ENCODE measurements around the gene NUDT3.
"Not testable (repeated sequence)": the region's sequence is repeated elsewhere in the genome, so short reads cannot be mapped to it uniquely, and the experiment has no call there.

The NUDT3 gene

DNA sequence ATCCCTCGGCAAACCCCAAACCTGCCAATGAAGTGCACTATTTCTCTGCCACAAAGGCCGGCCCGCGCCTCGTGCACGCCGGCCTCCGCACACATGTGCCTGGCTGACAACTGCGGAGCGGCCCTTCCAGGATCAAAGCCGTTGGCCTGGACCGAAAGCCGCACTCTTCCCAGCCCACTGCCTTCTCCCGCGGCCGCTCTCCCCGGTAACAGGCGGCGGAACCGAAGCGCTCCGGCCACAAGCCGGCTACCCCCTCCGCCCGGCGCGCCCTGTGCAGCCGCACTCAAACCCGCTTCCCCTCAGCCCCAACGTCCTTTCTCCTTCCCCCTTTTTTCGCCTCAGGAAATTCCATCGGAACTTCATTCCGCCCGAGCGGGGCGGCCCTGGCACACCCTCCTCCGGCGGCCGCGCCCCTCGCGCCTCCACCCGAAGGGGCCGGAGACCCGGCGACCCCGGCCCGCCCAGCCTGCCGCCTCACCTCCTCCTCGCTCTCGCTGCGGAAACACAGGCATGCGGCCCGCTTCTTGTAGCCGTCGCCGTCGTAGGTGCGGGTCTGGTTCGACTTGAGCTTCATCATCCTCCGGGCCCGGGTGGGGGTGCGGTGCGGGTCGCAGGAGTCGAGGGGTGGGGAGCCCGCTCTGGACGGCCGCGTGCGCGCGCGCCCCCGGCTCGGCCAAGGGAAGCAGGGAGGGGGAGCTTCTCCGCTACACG is 528 bp downstream of the NUDT3 start:
- no peak for FAIRE-seq

DNA sequence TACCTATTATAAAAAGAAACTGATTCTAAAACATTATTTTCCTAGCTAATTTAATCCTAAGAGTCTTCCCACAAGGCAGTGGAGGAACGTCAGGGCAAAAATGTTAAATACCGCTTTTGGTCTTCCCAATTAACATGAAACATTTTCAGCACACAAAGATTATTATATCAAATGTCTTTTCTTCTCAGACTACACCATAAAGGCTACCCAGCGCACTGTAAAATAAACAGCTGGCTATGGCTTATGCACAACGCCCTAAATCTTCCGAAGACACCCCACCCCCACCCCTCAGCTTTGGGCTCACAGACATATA is 1.0 kb downstream of the NUDT3 start:
- FAIRE-seq: no peak

DNA sequence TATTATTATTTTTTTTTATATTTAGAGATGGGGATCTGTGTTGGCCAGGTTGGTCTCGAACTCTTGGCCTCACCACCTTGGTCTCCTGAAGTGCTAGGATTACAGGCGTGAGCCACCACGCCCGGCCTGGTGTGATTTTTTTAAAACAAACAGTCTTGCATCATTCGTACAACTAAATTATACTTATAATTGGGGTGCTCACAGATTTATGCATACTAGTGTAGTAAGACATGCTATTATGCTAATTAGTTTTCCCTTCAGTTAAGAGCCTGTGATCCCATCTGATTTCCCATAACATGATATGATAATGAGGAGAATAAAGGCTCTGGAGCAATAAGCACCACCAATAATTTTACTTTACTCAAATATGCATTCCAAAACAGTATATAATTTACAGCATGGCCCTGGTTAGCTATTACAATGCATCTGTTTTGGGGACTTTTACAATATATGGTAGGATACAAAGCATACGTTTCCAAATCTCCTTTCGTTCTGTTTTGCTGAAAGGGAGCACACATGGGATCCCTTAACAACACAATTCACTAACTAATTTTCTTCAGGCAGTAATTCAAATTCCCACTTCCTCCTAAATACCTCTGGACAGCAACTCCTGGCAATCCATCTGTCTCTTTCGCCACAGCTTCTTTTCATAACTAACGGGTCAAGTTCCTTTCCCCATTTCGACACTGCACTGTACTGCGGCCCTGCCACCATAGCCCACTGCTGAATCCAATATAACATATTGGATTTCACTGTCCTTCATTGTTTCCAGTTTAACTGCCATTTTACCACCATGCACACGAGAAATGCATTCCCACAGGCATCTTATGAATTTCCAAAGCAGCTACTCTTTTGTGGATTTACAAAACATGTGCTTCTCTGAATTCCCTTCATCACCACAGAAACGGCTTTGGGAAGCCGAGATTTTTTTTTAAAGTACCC is 1.7 kb downstream of the NUDT3 start:
- FAIRE-seq: no peak

DNA sequence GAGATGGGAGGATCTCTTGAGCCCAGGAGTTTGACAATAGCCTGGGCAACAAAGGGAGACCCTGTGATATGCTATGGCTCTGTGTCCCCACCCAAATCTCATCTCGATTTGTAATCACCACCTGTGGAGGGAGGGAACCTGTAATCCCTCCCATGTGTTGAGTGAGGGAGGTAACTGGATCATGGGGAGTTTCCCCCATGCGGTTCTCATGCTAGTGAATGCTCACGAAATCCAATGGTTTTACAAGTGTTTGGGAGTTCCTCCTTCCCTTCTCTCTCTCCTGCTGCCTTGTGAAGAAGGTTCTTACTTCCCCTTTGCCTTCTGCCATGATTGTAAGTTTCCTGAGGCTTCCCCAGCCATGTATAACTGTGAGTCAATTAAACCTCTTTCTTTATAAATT is 3.4 kb downstream of the NUDT3 start:
- no peak for FAIRE-seq

DNA sequence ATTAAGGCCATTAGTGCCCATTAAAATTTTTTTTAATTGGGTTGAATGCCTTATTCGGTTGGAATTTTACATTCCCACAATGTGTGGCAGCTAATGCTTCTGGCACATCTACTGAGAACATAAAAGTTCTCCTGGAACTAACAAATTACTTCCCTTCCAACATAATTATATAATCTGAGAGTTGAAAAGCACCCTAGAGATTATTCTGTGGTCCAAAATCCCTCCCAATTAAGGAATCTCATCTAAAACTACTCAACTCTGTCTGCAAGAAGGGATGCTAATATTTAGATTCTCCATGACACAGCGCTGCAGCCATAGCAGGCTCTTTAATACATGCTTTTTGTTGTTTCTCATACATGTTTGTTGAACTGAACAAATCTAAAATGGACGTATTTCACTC is 4.0 kb downstream of the NUDT3 start:
- no peak for FAIRE-seq

DNA sequence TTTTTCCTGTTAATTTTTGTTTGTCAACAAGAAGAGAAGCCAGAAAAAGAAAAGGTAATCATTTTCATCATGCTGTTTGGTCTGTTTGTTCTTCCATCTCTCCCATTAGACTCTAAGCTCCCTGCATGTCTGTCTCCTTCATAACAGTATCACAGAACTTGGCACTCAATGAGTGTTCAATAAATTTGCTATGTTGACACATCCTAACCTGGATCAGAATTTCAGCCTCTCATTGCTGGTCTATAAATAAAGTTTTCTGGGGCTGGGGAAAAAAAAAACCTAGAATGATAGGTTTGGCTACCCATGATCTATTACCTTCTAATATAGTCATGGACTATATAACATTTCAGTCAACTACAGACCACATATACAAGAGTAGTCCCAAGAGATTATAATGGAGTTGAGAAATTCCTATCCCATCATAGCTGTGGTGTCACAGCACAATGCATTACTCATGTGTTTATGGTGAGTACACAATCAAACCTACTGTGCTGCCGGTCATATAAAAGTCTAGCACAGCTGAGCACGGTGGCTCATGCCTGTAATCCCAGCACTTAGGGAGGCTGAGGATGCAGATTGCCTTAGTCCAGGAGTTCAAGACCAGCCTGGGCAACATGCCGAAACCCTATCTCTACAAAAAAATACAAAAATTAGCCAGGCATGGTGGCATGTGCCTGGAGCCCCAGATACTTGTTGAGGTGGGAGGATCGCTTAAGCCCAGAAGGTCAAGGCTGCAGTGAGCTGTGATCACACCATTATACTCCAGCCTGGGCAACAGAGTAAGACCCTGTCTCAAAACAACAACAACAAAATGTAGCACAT is 5.9 kb downstream of the NUDT3 start:
- FAIRE-seq: no peak

DNA sequence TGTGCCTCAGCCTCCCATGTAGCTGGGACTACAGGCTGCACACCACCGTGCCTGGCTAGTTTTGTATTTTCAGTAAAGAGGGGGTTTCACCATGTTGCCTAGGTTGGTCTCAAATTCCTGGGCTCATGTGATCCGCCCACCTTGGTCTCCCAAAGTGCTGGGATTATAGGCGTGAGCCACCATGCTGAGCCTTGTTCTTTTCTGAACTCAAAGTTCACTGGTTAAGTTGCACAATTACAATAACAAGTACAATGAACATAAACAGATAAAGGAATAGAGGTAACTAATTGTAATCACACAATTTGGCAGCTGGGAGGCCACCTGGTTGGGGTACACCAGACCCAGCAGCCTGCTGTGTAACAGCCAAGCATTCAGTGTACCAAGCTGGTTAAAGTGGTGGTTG is 6.7 kb downstream of the NUDT3 start:
- FAIRE-seq: no peak

DNA sequence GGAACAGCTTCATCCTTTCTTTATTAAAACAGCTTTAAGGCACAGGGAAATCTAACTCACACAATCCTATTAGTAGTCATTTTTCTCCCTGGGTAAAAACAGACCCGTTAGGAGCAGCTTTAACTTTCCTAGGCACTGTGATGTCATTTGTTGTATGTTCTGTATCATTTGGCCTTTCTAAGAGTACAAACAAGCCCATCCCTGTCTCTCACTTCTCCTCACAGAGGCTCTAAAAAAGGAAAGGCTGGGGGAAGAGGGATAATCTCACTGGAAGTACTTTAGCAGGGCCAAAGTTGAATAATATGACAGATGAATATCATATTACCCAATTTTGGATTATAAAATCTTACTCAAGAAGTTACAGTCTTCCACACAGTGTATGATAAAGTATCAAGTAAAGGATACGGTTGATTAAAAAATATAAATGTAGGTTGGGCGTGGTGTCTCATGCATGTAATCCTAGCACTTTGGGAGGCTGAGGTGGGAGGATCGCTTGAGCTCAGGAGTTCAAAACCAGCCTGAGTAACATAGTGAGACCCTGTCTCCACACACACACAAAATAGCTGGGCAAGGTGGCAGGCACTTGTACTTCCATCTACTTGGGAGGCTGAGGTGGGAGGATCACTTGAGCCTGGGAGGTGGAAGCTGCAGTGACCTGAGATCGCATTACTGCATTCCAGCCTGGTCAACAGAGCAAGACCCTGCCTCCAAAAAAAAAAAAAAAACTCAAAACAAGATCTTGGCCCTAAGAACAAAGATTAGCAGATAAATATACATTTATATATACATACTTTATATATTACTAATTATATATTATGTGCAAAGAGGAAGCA is 7.9 kb downstream of the NUDT3 start:
- no peak for FAIRE-seq

- FAIRE-seq: no peak
Measured at GRCh38 chr6:34383656-34384320, 8.7 kb downstream of the NUDT3 start.

GRCh38 chr6:34383161-34383631 is 9.3 kb downstream of the NUDT3 start:
- FAIRE-seq: no peak

- no peak for FAIRE-seq
Measured at GRCh38 chr6:34381081-34381480, 11.4 kb downstream of the NUDT3 start.

DNA sequence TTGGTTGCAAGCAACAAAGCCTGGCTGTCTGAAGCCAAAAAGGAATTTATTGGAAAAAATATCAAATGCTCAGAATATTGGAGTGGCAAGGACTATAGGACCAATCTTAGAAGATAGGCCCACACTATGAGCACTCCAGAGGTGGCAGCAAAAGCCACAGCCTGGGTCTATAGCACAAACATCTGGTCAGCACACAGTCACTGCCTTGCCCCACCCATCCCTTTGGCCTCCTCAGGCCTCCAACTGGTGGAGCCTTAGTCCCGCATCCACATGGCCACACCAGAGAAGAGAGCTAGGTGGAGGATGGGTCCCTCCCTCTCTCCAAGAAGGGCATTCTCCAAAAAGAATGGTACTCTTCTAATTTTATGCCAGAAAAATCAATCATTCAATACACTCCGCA is 14.0 kb downstream of the NUDT3 start:
- no peak for FAIRE-seq

GRCh38 chr6:34377984-34378383 is 14.5 kb downstream of the NUDT3 start:
- FAIRE-seq: no peak

GRCh38 chr6:34377571-34377970 is 14.9 kb downstream of the NUDT3 start:
- FAIRE-seq: not testable (repeated sequence)

DNA sequence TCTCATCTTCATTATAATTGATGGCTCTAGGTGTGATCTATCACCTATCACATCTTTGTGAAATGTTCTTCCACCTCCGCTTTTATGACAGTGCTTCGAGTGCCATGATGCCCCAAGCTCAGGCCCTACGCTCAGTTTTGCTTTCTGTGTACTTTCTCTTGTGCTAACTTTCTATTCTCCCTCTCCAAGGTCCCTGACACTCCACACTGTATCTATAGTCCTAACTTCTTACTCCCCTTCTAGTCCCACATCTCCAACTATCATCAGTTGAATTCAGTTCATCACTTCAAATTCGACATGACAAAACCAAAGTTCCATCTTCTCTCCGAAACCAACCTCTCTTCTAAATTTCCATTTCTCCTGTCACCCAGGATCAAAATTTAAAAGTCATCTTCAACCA is 16.6 kb downstream of the NUDT3 start:
- no peak for FAIRE-seq

- FAIRE-seq: no peak
Measured at GRCh38 chr6:34374508-34374907, 18.0 kb downstream of the NUDT3 start.

- no peak for FAIRE-seq
Measured at GRCh38 chr6:34374069-34374468, 18.4 kb downstream of the NUDT3 start.

- FAIRE-seq: no peak
Measured at GRCh38 chr6:34373511-34373910, 19.0 kb downstream of the NUDT3 start.

- not testable (repeated sequence) for FAIRE-seq
Measured at GRCh38 chr6:34371865-34372264, 20.6 kb downstream of the NUDT3 start.

DNA sequence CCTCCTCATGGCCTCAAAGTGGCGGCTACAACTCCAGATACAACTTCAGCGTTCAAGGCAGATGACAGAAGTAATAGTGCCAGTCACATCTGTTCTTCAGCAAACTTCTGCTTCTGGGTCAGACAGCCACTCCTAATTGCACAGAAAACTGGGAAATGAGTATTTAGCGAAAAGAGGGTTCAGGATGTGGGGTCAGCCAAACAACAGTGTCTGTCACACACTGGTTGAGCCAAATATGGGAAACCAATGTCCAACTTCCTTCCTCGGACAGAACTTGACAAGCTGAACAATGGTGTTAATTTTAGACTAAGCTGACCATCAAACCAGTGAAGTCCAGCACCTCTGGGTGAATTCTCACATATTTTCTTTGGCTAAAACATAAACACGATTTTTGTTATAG is 22.1 kb downstream of the NUDT3 start:
- no peak for FAIRE-seq

DNA sequence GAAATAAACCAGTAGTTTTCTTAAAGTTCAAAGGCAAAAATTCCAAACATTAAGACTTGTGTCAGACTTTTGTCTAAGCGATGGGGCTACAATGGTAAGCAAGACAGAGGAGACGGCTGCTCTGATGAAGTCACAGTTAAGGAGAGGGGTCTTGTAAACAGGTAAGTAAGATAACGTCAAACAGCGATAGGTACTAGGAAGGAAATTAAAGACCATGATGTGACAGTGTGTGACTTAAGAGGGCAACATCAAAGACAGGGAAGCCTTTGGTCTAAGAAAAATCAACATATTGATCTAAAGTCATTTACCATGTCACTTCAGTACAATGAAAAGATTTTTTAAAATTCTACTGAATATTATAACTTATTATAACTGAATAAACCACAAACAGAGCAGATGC is 23.1 kb downstream of the NUDT3 start:
- no peak for FAIRE-seq

DNA sequence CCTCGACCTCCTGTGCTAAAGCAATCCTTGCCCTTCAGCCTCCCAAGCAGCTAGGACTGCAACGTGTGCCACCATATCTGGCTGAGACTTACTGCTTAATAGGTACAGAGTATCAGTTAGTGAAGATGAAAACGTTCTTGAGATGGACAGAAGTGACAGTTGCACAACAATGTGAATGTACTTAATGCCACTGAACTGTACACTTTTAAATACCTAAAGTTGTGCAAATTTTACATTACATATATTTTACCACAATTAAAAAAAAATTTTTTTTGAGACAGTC is 25.9 kb downstream of the NUDT3 start:
- FAIRE-seq: no peak

Data from TTC549 (cell line).